Measurements from ENCODE around the gene NFIA.

Gene NFIA

DNA sequence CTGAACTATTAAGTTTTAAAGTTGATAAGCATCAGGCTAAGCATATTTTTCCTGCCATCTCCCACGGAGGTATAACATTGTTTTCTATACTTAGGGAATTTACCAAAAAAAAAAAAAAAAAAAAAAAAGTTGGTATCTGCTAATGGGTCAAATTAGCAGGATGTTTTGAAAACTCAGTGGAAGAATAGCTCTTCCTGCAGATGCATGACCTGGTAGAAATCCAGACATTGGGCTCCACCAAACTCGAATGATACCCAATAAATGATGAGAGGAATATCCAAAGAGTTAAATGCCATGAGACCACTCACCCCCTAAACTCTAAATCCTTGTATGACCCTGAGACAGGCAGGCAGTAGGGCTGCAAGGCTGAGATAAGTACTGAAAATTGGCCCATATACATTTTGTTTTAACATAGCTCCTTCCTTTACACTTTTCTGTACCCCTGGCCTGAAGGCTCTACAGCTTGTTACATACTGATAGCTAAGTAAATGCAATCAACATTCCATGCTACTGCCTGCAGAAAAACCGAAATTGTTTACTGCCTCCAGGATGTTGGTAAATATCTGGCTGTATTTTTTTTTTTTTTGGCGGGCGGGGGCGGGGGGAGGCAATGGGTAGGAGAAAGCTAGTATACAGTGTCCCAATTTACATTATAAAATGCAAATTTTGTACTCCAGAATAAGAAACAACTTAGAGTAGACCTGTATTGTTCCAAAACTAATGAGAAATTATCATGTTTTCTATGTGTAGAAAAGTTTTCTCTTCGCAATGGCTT lies 57.6 kb downstream of the NFIA start:
- no peak for DNase-seq (ENCODE audit: low read depth, low spot score)
- H3K4me3 ChIP-seq (ENCODE audit: low read length): no peak overlapping the region

DNA sequence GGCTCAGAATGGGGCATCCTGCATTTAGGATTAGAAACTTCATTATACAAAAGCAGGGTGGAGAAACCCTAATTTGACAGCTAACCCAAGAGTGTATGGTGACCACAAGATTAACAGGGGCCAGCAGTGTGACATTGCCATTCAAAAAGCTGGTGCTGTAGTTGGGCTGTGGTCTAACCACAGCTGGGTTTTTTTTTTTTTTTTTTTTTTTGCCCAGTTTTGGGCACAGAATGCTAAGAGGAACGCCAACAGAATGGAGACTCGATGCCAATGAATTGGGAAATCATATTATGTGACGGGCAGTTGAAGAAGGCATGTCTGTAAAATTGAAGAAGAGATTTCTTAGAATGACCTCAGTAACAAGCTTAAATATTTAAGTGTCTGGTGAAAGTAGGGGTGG lies 58.4 kb downstream of the NFIA start:
- DNase-seq (ENCODE audit: low read depth, low spot score): no peak

DNA sequence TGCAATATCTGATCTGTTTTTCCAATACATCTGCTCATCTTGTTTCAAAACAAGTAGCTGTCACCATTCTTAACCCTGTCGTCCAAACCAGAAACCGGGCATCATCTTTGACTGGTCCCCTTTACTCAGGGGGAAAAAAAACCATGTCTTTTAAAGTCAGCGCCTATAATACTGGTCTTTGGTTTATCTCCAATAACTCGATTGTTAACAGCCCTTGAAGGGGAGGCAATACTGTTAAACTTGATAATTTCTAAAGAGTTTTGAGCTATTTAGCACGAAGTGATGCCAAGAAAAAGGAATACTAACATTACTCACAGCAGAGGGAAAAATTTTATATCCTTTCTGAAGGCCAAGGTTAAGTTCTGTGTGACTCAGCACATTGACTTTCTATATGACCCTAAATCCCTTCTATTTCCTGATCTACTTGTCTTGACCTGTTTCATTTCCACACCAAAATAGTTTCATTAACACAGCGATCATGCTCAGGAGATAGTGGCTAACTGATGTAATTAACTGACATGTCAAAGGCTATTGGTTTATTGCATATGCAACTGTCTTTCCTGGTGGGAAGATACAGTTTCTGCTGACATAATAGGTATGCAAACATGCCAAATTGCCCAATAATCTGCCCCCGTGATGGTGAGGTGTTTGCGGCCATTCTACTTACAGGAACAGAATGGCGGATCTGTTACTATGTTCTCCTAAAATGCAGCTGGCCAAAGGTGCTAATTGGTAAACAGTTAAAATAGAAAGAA lies 59.1 kb downstream of the NFIA start:
- no peak overlapping the region for H3K4me3 ChIP-seq (ENCODE audit: low read length)
- no peak for DNase-seq (ENCODE audit: low read depth, low spot score)

More for the DNA sequence above, 58.4 kb downstream of the NFIA start:
- H3K4me3 ChIP-seq (ENCODE audit: low read length): no peak overlapping the region

DNA sequence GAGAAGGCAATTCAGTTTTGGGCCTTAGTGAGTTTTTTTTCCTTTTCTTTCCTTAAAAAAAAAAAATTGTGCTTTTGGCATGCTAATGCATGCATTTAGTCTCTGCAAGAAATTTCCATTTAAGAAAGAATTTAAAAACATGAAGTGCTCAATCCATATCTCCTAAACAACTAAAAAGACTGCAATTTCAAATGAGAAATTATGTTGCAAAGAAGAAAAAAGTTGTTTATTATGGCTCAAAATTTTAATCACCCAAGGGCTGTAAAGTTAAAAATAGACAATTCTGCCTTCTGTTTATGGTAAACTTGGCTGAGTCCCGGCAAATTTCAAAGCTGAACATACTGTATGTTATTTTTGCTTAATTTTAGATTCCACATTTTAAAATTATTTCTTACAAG lies 59.7 kb downstream of the NFIA start:
- no peak for DNase-seq (ENCODE audit: low read depth, low spot score)

DNA sequence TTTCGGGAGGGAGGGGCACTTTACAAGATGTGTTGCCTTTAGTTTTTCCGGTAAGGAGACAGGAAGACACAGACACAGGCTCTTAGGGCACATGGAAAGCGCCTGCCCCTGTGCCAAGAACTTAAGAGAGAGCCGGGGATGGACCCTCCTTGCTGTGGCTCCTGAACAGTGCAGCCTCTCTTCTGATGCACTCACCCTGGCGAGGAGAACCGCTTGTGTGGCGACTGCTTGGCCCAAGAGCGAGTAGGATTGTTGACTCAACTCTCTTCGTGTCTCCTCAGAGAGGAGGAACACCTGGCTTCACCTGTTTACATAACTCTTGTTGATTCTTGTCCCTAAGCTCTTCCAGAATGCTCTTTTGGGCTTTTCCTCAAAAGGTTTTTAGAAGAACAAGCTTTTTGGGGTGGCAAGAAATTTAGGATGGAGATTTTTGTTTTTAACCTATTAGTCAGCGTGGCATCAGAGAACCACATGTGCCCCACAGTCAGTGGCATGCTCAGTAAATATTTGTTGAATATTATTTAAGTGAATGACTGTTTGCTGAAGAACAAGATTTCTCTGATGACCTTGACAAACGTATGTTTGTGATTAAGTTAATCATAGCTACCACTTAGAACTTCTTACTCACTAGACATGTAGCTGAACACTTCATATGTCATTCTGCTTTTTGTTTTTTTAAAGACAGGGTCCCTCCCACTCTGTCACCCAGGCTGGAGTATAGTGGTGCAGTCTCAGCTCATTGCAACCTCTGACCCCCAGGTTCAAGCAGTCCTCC lies 60.6 kb downstream of the NFIA start:
- H3K4me3 ChIP-seq (ENCODE audit: low read length): no peak overlapping the region
- no peak for DNase-seq (ENCODE audit: low read depth, low spot score)

More for the DNA sequence above, 59.7 kb downstream of the NFIA start:
- H3K4me3 ChIP-seq (ENCODE audit: low read length): no peak overlapping the region

DNA sequence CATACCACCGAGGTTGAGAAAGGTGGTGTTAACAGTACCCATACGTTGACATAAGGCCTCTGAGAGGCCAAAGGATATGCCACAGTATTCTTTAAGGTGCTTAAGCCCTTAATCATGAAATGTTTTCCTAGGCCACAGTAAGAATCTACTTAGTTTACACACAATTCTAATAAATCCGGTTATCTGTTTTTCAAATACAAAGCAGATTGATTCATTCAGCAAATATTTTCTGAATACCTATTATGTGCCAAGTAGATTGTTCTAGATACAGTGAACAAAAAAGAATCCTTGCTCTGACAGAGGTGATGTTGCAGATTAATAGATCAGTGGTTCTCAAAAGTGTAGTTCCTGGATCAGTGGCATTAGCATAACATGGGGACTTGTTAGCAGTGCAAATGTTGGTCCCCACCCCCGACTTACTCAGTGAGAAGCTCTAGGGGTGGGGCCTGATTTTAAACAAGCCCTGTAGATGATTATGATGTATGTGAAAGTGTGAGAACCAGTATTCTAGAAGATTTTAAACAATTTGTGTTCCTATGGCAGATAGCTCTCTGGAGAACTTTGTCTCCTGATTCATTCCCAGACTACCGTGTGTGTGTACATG lies 61.6 kb downstream of the NFIA start:
- no peak overlapping the region for H3K4me3 ChIP-seq (ENCODE audit: low read length)
- DNase-seq (ENCODE audit: low read depth, low spot score): no peak

DNA sequence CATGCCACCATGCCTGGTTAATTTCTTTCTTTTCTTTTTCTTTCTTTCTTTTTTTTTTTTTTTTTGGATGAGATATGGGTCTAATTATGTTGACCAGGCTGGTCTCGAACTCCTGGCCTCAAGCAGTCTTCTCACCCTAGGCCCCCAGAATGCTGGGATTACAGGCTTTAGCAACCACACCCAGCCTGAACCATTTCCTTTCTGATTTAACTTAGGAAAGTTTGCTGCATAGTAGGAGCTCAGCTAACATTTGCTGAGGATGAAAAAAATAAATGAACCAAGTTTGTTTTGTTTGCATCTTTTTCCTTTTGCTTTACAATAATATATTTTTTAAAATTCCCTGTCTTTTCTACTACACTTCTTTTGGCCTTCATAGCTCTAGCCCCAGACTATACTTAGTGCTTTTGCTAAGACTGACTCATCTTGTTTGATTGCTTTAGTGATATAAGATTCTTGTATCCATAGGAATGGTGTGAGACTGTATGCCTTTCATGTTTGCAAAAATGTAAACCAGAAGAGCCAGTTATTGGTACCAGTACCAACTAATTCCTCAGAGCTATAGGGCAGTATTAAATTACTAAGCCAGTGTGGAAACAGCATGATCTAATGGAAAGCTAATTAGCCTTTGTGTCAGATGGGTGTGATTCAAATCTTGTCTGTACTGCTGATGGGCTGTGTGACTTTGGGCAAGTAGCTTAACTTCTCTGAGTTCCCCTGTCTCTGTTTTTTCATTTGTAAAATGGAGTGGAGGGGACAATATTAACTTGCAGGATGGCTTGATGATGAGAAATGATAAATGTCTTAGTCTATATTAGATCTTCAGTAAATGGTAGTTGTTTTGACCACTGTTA lies 66.9 kb downstream of the NFIA start:
- no peak overlapping the region for H3K4me3 ChIP-seq (ENCODE audit: low read length)
- DNase-seq (ENCODE audit: low read depth, low spot score): no peak

DNA sequence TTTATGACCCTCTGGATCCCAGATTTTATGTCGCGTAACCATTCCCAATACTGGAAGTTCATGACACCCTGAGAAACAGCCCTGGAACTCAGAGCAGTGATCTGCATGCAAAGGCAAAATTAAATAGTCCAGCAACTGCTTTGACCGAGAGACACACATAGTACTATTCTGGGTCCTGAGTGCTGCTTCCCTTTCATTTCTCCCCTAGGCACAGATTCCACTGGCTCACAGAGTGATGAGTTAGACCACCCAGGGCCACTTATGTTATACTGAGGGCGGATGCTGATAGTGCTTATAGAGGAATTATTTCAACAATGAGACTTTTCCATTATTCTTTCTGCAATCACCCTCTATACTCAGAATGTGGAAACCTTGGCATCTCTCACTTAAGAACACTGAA lies 69.2 kb downstream of the NFIA start:
- no peak overlapping the region for H3K4me3 ChIP-seq (ENCODE audit: low read length)
- DNase-seq (ENCODE audit: low read depth, low spot score): no peak

DNA sequence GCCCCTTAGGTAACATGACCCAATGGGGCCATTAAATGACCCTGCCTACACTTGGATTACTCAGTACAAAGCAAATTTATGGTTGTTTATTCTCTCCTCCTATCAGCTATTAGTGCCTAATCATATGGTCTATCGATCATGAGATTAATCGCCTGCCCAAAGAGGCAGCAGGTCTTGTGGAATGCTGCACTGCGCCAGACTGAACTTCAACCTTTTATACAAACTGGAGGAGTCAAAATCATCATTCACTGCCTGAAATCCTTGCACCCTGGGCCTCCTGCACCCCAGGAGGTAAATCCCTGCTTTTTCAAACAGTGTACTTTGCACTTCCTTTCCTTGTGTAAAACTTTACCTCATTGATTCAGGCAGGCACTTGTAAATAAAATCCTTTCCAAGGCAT lies 69.7 kb downstream of the NFIA start:
- DNase-seq (ENCODE audit: low read depth, low spot score): no peak
- no peak overlapping the region for H3K4me3 ChIP-seq (ENCODE audit: low read length)

DNA sequence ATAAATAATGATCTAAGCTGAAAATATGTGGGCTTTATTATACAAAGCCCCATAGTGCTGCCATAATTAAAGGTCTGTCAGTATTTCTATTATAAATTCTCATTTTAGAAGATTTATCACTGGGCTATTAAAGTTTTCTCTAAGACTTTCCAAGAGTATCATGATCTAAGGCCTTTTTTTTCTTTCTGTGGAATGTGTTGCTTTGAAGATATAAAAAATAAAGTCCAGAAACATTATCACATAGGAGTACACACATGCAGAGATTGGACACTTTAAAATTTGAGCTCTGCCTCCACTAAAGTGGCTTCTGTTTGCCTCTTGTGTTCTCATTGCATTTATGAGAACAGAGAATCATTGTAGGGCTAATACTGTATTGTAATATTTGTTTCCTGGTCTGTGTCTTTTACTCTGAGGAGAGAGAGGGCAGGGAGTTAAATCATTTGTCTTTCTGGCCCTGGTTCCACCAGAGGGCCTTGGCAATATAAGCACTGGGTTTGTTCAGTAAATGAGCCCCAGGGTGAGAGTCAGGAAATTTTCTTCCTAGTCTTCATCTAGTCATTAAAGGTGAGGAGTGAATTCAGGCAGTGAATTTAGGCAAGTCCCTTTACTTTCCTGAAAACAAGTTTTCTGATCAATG lies 70.2 kb downstream of the NFIA start:
- no peak overlapping the region for H3K4me3 ChIP-seq (ENCODE audit: low read length)
- DNase-seq (ENCODE audit: low read depth, low spot score): no peak

DNA sequence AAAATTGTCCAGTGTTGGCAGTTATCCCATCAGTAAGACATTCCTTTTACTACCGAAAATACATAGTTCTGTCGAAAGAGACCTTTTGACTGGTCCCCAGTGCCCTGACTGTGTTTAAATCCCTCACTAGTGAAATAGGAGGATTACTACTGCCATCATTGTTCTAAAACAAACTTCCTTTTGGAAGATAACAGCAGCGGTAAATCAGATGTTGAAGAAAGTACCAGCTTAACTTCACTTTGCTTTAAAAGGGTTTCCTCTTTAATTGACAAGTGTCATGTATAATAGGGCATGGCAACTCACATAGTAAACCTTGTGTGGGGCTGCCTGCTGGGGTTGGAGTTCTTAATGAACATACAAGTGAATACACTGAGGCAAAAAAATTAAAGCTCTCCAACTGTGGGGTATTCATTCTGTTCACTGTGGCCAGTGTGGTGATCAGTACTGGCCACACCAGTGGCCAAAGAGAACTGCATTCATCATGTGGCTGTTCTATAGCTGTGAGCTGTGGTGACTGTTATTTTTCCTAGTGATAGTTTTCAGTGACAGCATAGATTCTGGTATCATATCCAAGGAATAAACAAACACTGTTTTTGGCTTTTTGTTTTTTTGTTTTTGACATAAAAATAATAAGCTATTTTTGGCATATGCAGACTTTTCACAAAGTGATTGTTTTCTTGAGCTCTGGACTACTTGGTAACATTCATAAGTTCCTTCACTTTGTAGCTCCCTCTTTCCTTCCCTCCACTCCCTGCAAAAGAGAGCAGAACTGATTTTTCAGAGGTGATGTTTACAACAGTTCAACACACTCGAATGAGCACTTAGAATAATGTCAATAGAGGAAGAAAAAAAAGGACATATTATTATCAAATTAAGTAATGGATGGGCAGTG lies 74.5 kb downstream of the NFIA start:
- no peak overlapping the region for H3K4me3 ChIP-seq (ENCODE audit: low read length)
- DNase-seq (ENCODE audit: low read depth, low spot score): no peak

DNA sequence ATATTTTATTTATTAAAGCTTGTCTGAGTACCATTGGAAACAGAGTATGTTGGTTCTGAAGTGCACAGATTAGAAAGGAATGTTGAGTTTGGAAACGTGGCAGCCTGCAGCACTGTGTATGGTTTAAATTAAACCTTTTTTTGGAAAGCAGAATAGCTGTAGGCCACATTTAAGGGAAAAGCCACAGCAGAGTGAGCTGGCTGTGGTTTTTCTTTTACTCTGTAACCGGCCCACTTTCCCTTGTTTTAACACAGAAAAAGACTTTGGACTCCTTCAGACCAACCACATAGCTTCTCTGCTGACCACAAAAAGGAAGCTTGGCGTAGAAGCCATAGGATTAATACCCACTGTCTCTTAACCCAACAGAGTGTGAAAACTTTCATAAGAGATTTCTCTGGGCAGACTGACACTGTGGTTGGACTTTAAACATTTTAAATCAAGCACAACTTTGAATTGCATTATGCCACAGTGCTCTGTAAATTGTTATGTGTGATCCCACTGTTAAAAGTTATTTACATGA lies 75.2 kb downstream of the NFIA start:
- no peak overlapping the region for H3K4me3 ChIP-seq (ENCODE audit: low read length)
- DNase-seq (ENCODE audit: low read depth, low spot score): peak; percentile 89

DNA sequence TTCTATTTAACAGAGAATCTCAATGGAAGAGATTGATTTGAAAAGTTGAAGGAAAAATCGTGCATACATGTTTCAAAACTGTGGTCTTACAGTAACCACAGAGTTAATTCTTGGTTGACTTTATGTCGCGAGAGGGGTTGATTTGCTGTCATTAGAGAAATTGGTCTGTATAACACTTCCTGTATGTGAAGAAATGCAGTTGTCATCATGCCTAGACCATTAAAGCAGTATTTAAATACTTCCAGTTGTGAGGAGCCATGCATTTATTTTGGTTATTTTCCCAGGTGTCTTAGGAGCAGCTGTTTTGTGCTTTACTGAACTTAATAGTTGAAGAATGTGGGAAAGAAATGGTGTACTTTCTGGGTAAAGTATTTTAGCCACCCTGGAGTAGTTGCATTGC lies 76.2 kb downstream of the NFIA start:
- H3K4me3 ChIP-seq (ENCODE audit: low read length): no peak overlapping the region
- DNase-seq (ENCODE audit: low read depth, low spot score): no peak

DNA sequence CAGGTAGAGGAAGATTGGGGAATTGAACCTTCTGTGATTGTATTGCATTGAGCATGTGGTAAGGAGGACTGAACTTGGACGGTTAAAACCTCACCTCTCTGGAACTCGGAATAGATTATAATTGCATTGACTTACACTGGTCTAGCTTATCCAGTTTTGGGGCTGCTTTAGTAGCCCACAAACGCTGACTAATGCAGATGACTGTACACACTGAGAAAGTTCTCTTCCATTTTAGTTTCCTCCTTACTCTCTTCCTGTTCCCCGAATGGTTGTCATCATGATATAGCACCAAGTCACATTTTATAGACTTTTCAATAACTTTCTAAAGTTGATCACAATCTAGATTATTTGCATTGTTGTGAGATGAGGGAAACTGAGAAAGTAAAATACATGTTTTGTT lies 78.2 kb downstream of the NFIA start:
- H3K4me3 ChIP-seq (ENCODE audit: low read length): no peak overlapping the region
- no peak for DNase-seq (ENCODE audit: low read depth, low spot score)

DNA sequence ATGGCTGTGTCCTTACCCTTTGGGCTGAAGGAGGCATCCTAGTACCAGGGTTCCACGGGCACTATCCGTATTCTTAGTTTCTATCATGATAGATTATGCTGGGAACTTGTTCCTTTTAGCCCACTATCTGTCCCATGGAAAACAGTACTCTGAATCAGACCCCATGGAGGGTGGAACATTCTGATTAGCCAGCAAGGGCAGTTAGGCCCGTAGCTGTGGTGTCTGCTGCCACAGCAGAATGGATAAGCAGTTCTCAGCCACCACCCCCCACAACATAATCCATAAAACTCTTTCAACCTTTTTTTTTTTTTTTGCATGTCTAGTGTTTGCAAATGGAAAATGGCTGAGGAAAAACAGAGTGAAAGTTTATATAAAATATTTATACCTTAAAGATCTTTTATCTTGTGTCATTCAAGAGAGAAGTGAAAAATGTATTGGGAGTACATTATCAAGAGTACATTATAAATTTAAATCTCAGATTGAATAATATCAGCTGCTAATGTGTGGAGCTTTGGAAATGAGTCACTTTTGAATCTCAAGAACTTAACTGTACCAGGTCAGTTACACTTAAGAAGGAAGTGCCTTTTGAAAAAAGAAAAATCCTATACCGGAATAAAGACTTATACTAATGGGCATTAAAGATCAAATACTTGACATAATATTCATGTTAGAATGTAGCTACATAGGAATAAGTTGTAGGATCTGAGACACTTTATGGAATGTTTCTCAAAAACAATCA lies 80.3 kb downstream of the NFIA start:
- H3K4me3 ChIP-seq (ENCODE audit: low read length): no peak overlapping the region
- DNase-seq (ENCODE audit: low read depth, low spot score): no peak

DNA sequence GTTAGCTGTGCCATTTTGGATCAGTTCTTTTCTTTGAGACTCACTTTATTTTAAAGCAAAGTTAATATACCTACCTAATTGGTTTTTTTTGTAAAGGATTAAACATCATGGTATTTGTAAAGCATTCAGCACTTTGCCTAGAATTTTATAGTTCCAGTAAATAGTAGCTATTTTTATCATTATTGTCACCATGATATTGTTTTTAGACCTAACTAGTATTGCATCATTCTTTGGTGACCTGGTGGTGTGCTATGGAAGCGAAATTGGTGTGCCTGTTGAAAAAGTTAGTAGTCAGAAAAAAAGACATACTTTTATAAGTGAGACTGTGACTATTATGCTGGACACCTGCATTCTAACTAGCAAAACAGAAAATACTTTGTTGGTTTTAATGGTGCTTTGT lies 81.0 kb downstream of the NFIA start:
- no peak for DNase-seq (ENCODE audit: low read depth, low spot score)
- no peak overlapping the region for H3K4me3 ChIP-seq (ENCODE audit: low read length)

DNA sequence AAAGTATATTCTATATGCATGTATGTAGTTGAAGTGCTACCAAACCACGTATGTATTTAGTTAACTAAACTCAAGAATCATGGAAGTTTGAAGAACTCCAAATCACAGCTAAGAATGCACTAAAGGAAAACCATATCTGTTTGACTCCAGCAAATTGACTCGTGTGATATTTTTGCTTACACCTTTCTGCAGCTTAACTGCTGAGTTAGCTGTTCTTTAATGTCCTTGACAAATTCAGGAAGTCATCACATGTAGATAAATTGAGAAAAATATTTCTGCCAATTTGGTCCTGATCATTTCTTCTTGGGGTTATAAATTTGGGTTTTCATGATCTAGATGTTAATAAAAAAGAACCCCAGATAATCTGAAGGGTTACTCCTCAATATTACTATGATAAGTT lies 83.0 kb downstream of the NFIA start:
- DNase-seq (ENCODE audit: low read depth, low spot score): no peak

More for the DNA sequence above, 83.0 kb downstream of the NFIA start:
- no peak overlapping the region for H3K4me3 ChIP-seq (ENCODE audit: low read length)
